ENCODE data around the gene SUPT5H. TPM values are rescaled to one million over a fixed set of nuclear protein-coding genes. Genes with fewer than 3 reads are reported as not detected.

The SUPT5H gene
- total RNA-seq, 1 experiment from 2014 or later, result 171 TPM

- intact Hi-C loops (cut with micrococcal nuclease; ENCODE audit: unreplicated experiment), result no loop called here
- peaks cover 23% of the 10 kb centered on the region for H3K4me1 Mint-ChIP-seq (ENCODE audit: low read depth, unreplicated experiment)
- H3K27me3 Mint-ChIP-seq (ENCODE audit: insufficient read depth, unreplicated experiment), result no peaks in the 10 kb centered on the region
- no peak for TF ChIP-seq CTCF (IDR thresholded peaks at IDR 0.05; ENCODE audit: insufficient read depth in 1 of 2, low read depth in 1 of 2, low read length in 1 of 2, severe bottlenecking in 1 of 2, unreplicated experiment in 1 of 2)
- H3K36me3 ChIP-seq (ENCODE audit: control insufficient read depth, insufficient read depth, low read length), result peaks cover 7% of the 10 kb centered on the region
- ChIA-PET CTCF (no interaction called here), POLR2A (no interaction called here)
- H3K9me3 Mint-ChIP-seq (ENCODE audit: unreplicated experiment), result no peaks in the 10 kb centered on the region
- no peak overlapping the region for H3K4me3 ChIP-seq (ENCODE audit: low read depth, low read length)
- no TSS peak for BruUV-seq (replicated peaks)
- peak overlapping the region; percentile 87 for H3K4me3 Mint-ChIP-seq (ENCODE audit: unreplicated experiment)
- H3K36me3 Mint-ChIP-seq (ENCODE audit: insufficient read depth, unreplicated experiment), result peaks cover 79% of the 10 kb centered on the region
- DNase-seq, result no peak
- H3K9me3 ChIP-seq, result no peaks in the 10 kb centered on the region
- H3K4me1 ChIP-seq, result peaks cover 31% of the 10 kb centered on the region
- peak overlapping the region; percentile 93 for H3K27ac Mint-ChIP-seq (ENCODE audit: unreplicated experiment)
- H3K27me3 ChIP-seq (replicated peaks; ENCODE audit: control insufficient read depth, insufficient read depth, low read length), result no peaks in the 10 kb centered on the region
Measured at GRCh38 chr19:39433480-39434079, 11.8 kb upstream of the SUPT5H start.

- CTCF ChIA-PET, result interaction anchor here (1.3 kb wide), 1 partner anchor 211 kb away, joined by 3 read pairs; no protein-coding TSS in a partner anchor
- Mint-ChIP-seq H3K27me3 (ENCODE audit: insufficient read depth, unreplicated experiment) (no peaks in the 10 kb centered on the region), H3K4me1 (ENCODE audit: low read depth, unreplicated experiment) (peaks cover 23% of the 10 kb centered on the region), H3K27ac (ENCODE audit: unreplicated experiment) (peak overlapping the region; percentile 93), H3K36me3 (ENCODE audit: insufficient read depth, unreplicated experiment) (peaks cover 71% of the 10 kb centered on the region), H3K9me3 (ENCODE audit: unreplicated experiment) (no peaks in the 10 kb centered on the region), H3K4me3 (ENCODE audit: unreplicated experiment) (peak overlapping the region; percentile 87)
- Histone ChIP-seq H3K4me3 (ENCODE audit: low read depth, low read length) (peak overlapping the region; percentile 63), H3K4me1 (peaks cover 23% of the 10 kb centered on the region), H3K36me3 (ENCODE audit: control insufficient read depth, insufficient read depth, low read length) (peaks cover 7% of the 10 kb centered on the region), H3K27me3 (replicated peaks; ENCODE audit: control insufficient read depth, insufficient read depth, low read length) (no peaks in the 10 kb centered on the region), H3K9me3 (no peaks in the 10 kb centered on the region)
- intact Hi-C loops (cut with micrococcal nuclease; ENCODE audit: unreplicated experiment), result no loop called here
- no peak for DNase-seq
- BruUV-seq (replicated peaks), result no TSS peak
- TF ChIP-seq CTCF (IDR thresholded peaks at IDR 0.05; ENCODE audit: insufficient read depth in 1 of 2, low read depth in 1 of 2, low read length in 1 of 2, severe bottlenecking in 1 of 2, unreplicated experiment in 1 of 2), result no peak
- POLR2A ChIA-PET, result interaction anchor here (1.5 to 1.7 kb wide), 6 partner anchors 10 to 92 kb away, joined by 20 to 54 read pairs (median 26); partner anchors contain the start of genes MED29, PAF1, PLEKHG2 and SAMD4B
Measured at GRCh38 chr19:39434123-39435076, 11.0 kb upstream of the SUPT5H start.

All from Caco-2 (cell line).